Pulmonary artery endothelial cell (primary cell): ENCODE measurements around the gene WHRN. TPM values are rescaled to one million over a fixed set of nuclear protein-coding genes. Genes with fewer than 3 reads are reported as not detected.

Experiments used
- DNase-seq: peaks from one replicate; pipeline ENCODE4 v3.0.0-alpha.2; 2011; ENCODE audit warnings: low read depth, low spot score
- total RNA-seq: library from RNA; depleted of rRNA; stranded (reverse); fragments of >200 nt; gene quantifications from 2 replicates; pipeline ENCODE4 v1.2.3, GENCODE V29; 2014

WHRN gene
- total RNA-seq, 1 donor from 2014 or later = 0.20 TPM

GRCh38 chr9:114385397-114386181 lies 119.7 kb downstream of the WHRN start:
- DNase-seq = peak; percentile 55

- no peak for DNase-seq
Measured at GRCh38 chr9:114384836-114385396, 120.4 kb downstream of the WHRN start.

DNA sequence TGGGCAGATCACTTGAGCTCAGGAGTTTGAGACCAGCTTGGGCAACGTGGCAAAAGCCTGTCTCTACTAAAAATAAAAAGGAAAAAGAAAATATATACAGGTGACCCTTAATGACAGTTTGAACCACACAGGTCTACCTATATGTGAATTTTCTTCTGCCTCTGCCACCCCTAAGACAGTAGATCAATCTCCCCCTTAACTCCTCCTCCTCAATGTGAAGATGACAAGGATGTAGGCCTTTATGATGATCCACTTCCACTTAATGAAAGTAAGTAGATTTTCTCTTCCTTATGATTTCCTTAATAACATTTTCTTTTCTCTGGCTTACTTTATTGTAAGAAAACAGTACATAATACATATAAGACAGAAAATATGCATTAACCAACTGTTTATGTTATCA lies 120.9 kb downstream of the WHRN start:
- no peak for DNase-seq

- no peak for DNase-seq
Measured at GRCh38 chr9:114383521-114384231, 121.6 kb downstream of the WHRN start.

- DNase-seq = no peak
Measured at GRCh38 chr9:114382699-114383520, 122.4 kb downstream of the WHRN start.

GRCh38 chr9:114378883-114379282 lies 126.4 kb downstream of the WHRN start:
- no peak for DNase-seq

GRCh38 chr9:114378016-114378415 lies 127.3 kb downstream of the WHRN start:
- DNase-seq = no peak

DNA sequence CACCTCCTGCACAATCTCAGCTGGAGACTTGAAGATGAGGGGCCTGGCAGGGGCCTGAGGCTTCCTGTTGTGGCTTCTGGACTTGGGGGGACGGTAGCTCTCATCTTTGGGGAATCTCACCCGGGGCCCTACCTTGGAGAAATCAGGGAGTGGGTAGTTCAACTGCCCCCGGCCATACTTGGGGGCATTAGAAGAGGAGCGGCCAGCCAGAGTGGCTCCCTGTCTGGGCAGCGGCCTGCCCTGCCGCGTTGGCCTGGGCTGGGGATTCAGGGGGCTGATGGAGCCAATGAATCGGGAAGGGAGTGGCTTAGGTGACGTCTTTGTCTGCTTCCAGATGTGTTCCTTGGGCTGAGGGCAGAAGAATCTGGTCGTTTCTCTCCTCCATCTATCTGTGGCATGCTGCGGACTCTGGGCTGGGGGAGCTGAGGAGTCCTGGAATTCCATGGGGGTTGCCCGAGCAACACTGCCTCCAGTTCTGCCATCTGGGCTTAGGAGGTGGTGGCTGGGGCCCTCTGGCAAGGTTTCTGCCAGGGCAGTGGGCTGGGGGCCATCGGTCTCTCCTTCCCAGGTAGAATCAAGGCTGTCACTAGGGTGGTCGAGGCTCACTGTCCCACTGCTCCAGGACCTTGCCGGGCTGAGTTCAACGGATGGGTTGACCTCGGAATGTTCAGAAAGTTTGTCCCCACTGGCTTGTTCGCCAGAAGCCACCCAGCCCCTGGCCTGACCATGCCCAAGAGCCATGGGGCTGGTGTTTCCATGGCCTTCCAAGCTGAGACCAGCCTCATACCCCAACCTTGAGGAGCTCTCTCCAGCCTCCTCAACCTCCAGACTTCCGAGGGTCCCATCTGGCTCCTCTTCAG lies 128.5 kb downstream of the WHRN start:
- DNase-seq = no peak

- DNase-seq = no peak
Measured at GRCh38 chr9:114375386-114376175, 129.7 kb downstream of the WHRN start.

- DNase-seq = no peak
Measured at GRCh38 chr9:114374936-114375335, 130.3 kb downstream of the WHRN start.

GRCh38 chr9:114373960-114374730 lies 131.1 kb downstream of the WHRN start:
- no peak for DNase-seq

DNA sequence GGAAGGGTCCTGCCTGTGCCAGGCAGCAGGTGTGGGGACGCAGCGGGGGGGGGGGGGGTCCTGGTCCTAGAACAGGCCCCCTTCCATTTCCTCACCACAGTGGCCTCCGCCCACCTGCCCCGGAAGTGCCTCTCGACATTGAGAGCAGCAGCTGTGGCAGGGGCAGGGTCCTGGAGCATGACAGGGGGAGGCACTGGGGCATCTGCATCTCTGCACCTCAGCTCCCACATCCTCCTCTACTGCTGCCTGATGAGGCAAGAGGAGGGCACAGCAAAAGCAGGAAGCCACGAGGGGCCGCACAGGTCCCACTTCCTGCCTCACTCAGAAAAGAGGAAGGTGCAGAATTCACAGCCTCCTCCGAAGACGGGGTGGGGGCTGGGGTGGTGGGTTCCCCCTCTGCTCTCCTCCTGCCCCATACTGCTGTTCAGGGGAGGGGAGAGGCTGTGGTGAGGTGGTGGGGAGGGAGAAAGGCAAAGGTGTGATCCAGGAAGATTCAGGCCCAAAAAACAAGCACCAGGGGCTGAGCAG lies 132.3 kb downstream of the WHRN start:
- DNase-seq = no peak

DNA sequence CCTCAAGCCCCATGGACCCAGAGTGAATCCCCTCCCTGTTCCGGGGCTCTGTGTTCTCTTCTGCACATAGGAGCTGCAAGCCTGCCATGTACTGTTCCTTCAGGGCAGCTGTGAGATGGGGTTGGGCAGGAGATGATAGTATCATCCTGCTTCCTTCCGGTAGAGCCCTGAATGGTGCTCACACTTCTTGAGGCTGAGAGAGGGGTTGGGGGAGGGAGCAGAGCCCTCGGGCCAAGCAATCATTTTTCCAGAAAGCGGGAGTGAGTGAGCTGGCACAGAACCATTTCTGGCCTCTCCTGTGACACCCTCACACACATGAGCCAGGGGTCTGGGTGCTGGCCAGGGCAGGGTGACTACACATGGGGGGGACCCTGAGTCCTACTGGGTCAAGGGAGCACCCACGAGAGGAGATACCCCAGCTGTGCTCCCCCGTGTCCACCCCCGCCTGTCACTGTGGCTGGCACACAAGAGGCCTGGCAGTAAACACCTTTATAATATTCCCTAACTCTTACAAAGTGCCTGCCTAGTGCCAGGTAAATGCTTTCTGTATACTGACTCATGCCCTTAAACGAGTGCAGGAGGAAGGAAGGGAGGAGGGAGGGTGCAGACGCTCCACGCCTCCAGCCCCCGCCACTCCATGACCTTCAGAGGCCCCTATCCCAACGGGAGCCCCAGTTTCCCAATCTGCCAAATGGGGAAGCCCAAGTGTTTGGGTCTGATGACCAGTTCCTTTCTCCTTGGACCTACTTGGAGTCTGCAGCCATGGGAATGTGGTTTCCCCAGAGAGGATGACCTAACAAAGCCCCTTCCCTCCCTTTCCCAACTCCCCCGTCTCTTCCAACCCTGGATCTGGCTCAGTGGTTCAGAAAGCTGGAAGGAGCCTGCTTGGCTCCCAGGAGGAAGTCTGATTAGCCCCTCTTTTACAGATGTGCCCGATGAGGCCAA lies 133.0 kb downstream of the WHRN start:
- DNase-seq = no peak

- no peak for DNase-seq
Measured at GRCh38 chr9:114371343-114371944, 133.8 kb downstream of the WHRN start.

DNA sequence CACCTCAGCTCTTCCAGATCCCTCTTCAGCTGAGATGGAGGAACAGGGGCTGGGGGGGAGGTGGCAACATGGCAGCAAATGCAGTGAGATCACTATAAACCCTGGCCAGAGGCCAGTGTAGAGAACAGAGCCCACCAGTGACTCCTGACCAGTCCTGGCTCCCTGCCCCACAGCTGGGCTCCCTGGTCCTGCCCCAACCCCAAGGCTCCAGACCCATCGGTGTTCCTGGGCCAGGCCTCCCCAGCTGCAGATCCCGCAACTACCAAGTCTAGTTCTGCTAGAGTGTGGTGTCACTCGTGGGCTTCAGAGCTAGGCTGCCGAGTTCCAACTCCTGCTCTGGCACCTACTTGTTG lies 134.3 kb downstream of the WHRN start:
- DNase-seq = no peak

DNA sequence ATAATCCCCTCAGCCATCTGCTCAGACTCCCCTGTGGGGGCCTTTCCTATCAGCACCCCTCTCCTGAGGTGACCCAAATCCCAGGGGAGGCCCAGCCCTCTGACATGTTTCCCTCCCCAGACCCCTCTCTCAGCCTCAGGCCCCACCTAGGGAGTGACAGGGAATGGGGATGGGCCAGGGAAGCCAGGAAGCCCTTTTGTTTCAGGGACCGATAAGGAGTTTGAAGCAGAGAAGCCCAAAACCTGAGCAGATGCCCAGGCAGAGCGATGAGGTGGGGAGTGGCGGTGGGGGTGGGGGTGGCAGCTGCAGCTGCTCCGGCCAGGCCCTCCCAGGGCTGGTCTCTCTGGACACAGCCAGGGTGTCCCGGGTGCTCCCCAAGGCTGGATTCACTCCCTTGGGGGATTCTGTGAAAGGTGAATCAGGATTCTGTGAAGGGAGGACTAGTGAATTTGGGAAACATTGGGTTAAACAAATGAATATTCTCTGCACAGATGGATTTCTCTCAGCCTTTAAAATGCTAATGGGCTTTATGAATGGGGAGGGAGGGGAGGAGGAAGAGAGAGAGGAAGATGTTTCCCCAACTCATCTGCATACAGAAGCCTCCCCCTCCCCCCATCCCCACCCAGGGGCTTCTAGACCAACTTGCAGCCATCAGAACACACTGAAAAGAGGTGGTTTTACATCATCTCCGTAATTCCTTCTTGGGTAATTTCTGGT lies 134.9 kb downstream of the WHRN start:
- no peak for DNase-seq
